Common myeloid progenitor, CD34-positive (primary cell): ENCODE measurements around the gene KIAA1958.
A peak's percentile ranks its signal among the peaks of the same experiment; 100 is the strongest.

Experiments
- CTCF ChIA-PET: fragments of 350-600 bp; sonication (Branson Sonifier 250); formaldehyde crosslinking; loops from one replicate; lab custom pipeline; 2021; ENCODE audit warnings: antibody characterized with exemption; lab: Charles Lee
- POLR2A ChIA-PET: fragments of 350-600 bp; sonication (Branson Sonifier 250); formaldehyde crosslinking; loops from one replicate; lab custom pipeline; 2021; ENCODE audit warnings: antibody characterized with exemption; lab: Charles Lee
- DNase-seq, 3 donors: peaks; one replicate each; pipeline versions ENCODE4 v3.0.0 to v3.0.0-alpha.2; 2013
- H3K27ac ChIP-seq, 2 experiments: 1 replicate in 1 of 2; 2 replicates in 1 of 2; pipeline ENCODE4 v1.7.0; 2013; ENCODE audit warnings: inconsistent platforms in 2 of 2, low read length in 2 of 2, mild to moderate bottlenecking in 2 of 2, low read depth in 1 of 2, moderate library complexity in 1 of 2; ENCODE audit not compliant: severe bottlenecking in 2 of 2, insufficient read depth in 1 of 2, poor library complexity in 1 of 2
- H3K27me3 ChIP-seq, 5 experiments: replicated peaks in 2 of 5; 1 replicate in 3 of 5; 2 replicates in 2 of 5; pipeline versions ENCODE4 v1.6.1 to v1.7.0; 2013; ENCODE audit warnings: low read length in 4 of 5, mild to moderate bottlenecking in 2 of 5, moderate library complexity in 2 of 5, inconsistent platforms in 1 of 5; ENCODE audit not compliant: insufficient read depth in 5 of 5, control insufficient read depth in 4 of 5
- H3K36me3 ChIP-seq, 4 experiments: 1 replicate in 2 of 4; 2 replicates in 2 of 4; pipeline versions ENCODE4 v1.6.1 to v1.7.0; 2013; ENCODE audit warnings: low read length in 3 of 4, control low read depth in 1 of 4, mild to moderate bottlenecking in 1 of 4; ENCODE audit not compliant: control insufficient read depth in 4 of 4, insufficient read depth in 4 of 4
- H3K4me1 ChIP-seq, 4 experiments: 1 replicate in 3 of 4; 2 replicates in 1 of 4; pipeline versions ENCODE4 v1.6.1 to v1.7.1; 2013; ENCODE audit warnings: low read length in 3 of 4, mild to moderate bottlenecking in 3 of 4, control low read depth in 1 of 4, inconsistent platforms in 1 of 4, moderate library complexity in 1 of 4; ENCODE audit not compliant: control insufficient read depth in 4 of 4, insufficient read depth in 4 of 4; ENCODE audit errors: control extremely low read depth in 1 of 4
- H3K4me3 ChIP-seq, 7 experiments: 1 replicate in 4 of 7; 2 replicates in 3 of 7; pipeline versions ENCODE4 v1.5.1 to v1.7.0; 2013; ENCODE audit warnings: mild to moderate bottlenecking in 7 of 7, low read length in 6 of 7, moderate library complexity in 6 of 7, inconsistent platforms in 2 of 7, low read depth in 2 of 7, control low read depth in 1 of 7; ENCODE audit not compliant: insufficient read depth in 4 of 7, control insufficient read depth in 1 of 7; ENCODE audit errors: extremely low read depth in 1 of 7
- H3K9me3 ChIP-seq, 5 experiments: 1 replicate in 4 of 5; 2 replicates in 1 of 5; pipeline versions ENCODE4 v1.6.1 to v1.7.1; 2013; ENCODE audit warnings: low read length in 4 of 5, mild to moderate bottlenecking in 2 of 5, inconsistent platforms in 1 of 5, low read depth in 1 of 5, moderate library complexity in 1 of 5; ENCODE audit not compliant: control insufficient read depth in 4 of 5, insufficient read depth in 2 of 5; ENCODE audit errors: control extremely low read depth in 1 of 5
- WGBS: methylation state at CpG from one replicate; pipeline ENCODE4 v1.1.5; 2013; ENCODE audit not compliant: insufficient coverage; 5-methylcytosine and 5-hydroxymethylcytosine counted together

The KIAA1958 gene

GRCh38 chr9:112621018-112621655, 134.5 kb downstream of the KIAA1958 start:
- POLR2A ChIA-PET: no interaction called here
- H3K36me3 ChIP-seq: peaks cover 0 to 14% (median 9%) of the 10 kb centered on the region in 4 experiments
- DNase-seq: no peak
- 100% methylated on average over 1 of the region's 3 CpGs for WGBS
- H3K27me3 ChIP-seq: no peaks in the 10 kb centered on the region
- H3K4me1 ChIP-seq: no peaks in the 10 kb centered on the region
- H3K4me3 ChIP-seq: no peak overlapping the region
- CTCF ChIA-PET: no interaction called here
- no peak overlapping the region for H3K27ac ChIP-seq
- peaks cover 0 to 2% (median 0%) of the 10 kb centered on the region in 5 experiments for H3K9me3 ChIP-seq

- Histone ChIP-seq H3K27me3 (no peaks in the 10 kb centered on the region), H3K36me3 (peaks cover 0 to 8% (median 3%) of the 10 kb centered on the region in 4 experiments), H3K27ac (no peak overlapping the region), H3K9me3 (peaks cover 0 to 2% (median 0%) of the 10 kb centered on the region in 5 experiments), H3K4me3 (no peak overlapping the region), H3K4me1 (no peaks in the 10 kb centered on the region)
- no peak for DNase-seq
- CTCF ChIA-PET: no interaction called here
- POLR2A ChIA-PET: no interaction called here
- WGBS: no CpG with 5 or more reads among the region's 2 CpGs
Observed at GRCh38 chr9:112623198-112623597, 136.6 kb downstream of the KIAA1958 start.

GRCh38 chr9:112624711-112625707, 138.4 kb downstream of the KIAA1958 start:
- H3K9me3 ChIP-seq: peaks cover 0 to 1% (median 0%) of the 10 kb centered on the region in 5 experiments
- peaks cover 0 to 4% (median 0%) of the 10 kb centered on the region in 4 experiments for H3K4me1 ChIP-seq
- CTCF ChIA-PET: no interaction called here
- no peaks in the 10 kb centered on the region for H3K27me3 ChIP-seq
- DNase-seq: no peak
- WGBS: 71% methylated on average over 1 of the region's 7 CpGs
- H3K36me3 ChIP-seq: peaks cover 0 to 3% (median under 1%) of the 10 kb centered on the region in 4 experiments
- no peak overlapping the region for H3K27ac ChIP-seq
- H3K4me3 ChIP-seq: no peak overlapping the region
- POLR2A ChIA-PET: no interaction called here

- H3K27ac ChIP-seq: no peak overlapping the region
- H3K4me1 ChIP-seq: peaks cover 0 to 9% (median 0%) of the 10 kb centered on the region in 4 experiments
- H3K27me3 ChIP-seq: no peaks in the 10 kb centered on the region
- H3K36me3 ChIP-seq: no peaks in the 10 kb centered on the region
- 96% methylated on average over 5 of the region's 6 CpGs for WGBS
- H3K4me3 ChIP-seq: no peak overlapping the region
- ChIA-PET CTCF (no interaction called here), POLR2A (no interaction called here)
- DNase-seq: no peak
- H3K9me3 ChIP-seq: no peaks in the 10 kb centered on the region
Observed at GRCh38 chr9:112629671-112630485, 143.3 kb downstream of the KIAA1958 start.

GRCh38 chr9:112631313-112632070, 144.9 kb downstream of the KIAA1958 start:
- H3K4me3 ChIP-seq: no peak overlapping the region
- H3K36me3 ChIP-seq: no peaks in the 10 kb centered on the region
- no peak overlapping the region for H3K27ac ChIP-seq
- POLR2A ChIA-PET: no interaction called here
- H3K9me3 ChIP-seq: no peaks in the 10 kb centered on the region
- WGBS: 100% methylated on average over 1 of the region's 3 CpGs
- peaks cover 0 to 9% (median 0%) of the 10 kb centered on the region in 4 experiments for H3K4me1 ChIP-seq
- H3K27me3 ChIP-seq: no peaks in the 10 kb centered on the region
- peak in 2 of 3 donors; percentile 2 to 5 for DNase-seq
- CTCF ChIA-PET: interaction anchor here (0.5 kb wide), 1 partner anchor 600 kb away, joined by 3 read pairs; no protein-coding TSS in a partner anchor

- ChIA-PET CTCF (no interaction called here), POLR2A (no interaction called here)
- no peak for DNase-seq
- Histone ChIP-seq H3K36me3 (peaks cover 0 to 5% (median 0%) of the 10 kb centered on the region in 4 experiments), H3K27me3 (no peaks in the 10 kb centered on the region), H3K27ac (no peak overlapping the region), H3K4me3 (no peak overlapping the region), H3K9me3 (peaks cover 6 to 22% (median 12%) of the 10 kb centered on the region in 5 experiments), H3K4me1 (no peaks in the 10 kb centered on the region)
- WGBS: 100% methylated on average over 3 of the region's 4 CpGs
Observed at GRCh38 chr9:112640311-112640710, 153.7 kb downstream of the KIAA1958 start.
